Fibroblast of gingiva (primary cell): ENCODE data around the gene IVNS1ABP.
"Not testable (repeated sequence)": the region's sequence is repeated elsewhere in the genome, so short reads cannot be mapped to it uniquely, and the experiment has no call there.

ENCODE experiments used
- DNase-seq: peaks from one replicate; pipeline ENCODE4 v3.0.0-alpha.2; 2011; ENCODE audit warnings: low read depth

IVNS1ABP gene

DNA sequence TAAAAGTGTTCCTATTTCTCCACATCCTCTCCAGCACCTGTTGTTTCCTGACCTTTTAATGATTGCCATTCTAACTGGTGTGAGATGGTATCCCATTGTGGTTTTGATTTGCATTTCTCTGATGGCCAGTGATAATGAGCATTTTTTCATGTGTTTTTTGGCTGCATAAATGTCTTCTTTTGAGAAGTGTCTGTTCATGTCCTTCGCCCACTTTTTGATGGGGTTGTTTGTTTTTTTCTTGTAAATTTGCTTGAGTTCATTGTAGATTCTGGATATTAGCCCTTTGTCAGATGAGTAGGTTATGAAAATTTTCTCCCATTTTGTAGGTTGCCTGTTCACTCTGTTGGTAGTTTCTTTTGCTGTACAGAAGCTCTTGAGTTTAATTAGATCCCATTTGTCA is 64.6 kb downstream of the IVNS1ABP start:
- DNase-seq: not testable (repeated sequence)

DNA sequence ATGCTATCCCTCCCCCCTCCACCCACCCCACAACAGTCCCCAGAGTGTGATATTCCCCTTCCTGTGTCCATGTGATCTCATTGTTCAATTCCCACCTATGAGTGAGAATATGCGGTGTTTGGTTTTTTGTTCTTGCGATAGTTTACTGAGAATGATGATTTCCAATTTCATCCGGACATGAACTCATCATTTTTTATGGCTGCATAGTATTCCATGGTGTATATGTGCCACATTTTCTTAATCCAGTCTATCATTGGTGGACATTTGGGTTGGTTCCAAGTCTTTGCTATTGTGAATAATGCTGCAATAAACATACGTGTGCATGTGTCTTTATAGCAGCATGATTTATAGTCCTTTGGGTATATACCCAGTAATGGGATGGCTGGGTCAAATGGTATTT is 65.1 kb downstream of the IVNS1ABP start:
- not testable (repeated sequence) for DNase-seq

DNA sequence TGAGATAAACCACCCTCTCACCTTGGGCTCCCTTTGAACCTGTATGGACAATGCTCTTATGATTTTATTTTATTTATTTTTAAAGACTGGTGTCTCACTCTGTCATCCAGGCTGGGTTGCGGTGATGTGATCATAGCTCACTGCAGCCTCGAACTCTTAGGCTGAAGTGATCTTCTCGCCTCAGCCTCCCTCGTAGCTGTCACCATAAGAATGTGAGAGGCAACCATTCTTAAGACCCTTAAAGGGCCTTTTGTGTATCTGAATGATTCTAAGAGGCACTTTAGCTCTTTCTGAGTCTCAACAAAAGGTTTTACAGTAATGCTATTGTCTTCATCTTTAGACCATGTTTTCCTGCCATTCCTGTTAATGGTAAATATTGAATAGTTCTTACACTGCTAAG is 67.0 kb downstream of the IVNS1ABP start:
- no peak for DNase-seq

DNA sequence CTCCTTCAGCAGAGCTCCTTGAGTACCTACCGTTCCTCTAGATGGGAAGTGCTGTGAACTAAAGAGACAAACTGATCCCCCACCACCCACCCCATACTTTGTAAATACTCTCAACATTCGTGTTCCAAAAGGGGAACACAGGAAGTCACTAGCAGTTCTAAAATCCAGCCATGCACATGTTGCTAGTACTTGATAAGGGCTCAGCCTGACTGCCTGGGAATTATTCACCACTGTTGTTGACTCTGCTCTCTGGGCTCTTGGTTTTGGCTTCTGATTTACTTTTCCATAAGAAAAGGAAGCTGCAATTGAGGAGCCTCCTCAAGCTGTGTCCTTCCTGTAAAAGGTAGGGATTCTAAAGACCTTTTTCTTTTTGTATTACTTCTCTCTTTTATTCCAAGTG is 67.5 kb downstream of the IVNS1ABP start:
- no peak for DNase-seq
